ENCODE measurements around the gene MFN2.
A peak's percentile ranks its signal among the peaks of the same experiment; 100 is the strongest.

Gene MFN2

DNA sequence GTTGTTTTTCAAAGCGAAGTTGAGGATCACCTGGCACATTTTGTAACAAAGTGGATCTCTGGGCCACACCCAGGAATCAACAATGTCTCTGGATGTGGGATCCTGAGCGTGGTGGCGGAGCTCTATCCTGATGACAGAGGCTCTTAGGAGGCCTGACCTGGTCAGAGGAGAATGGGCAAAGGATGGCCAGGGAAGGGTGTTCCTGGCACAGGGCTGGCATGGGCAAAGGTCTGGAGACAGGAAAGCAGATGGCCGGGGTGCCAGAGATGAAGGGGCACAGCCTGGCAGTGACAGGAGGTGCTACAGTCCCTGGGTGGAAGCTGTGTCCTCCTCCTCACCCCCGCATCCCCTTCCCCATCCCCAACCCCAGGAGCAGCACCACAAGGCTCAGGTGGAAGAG lies 20.0 kb upstream of the MFN2 start:
- DNase-seq (ENCODE audit: low read depth, low spot score) = no peak

DNA sequence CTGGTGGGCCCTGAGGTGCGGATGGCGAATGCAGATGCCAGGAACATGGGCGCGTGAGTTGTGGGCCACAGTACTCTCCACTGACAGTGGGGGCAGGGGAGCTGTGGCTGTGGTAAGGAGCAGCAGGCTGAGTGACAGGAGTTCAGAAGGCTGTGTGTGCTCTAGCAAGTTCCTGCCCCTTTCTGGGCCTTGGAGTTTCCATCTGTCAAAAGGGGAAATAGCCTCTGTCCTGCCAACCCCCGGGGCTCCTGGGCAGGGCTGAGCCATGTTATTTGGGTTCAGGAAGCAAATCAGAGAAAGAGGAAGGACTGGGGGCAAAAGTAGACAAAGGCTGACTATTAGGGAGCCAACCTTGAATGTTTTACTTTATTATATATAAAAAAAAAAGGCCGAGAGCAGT lies 19.5 kb upstream of the MFN2 start:
- no peak for DNase-seq (ENCODE audit: low read depth, low spot score)

DNA sequence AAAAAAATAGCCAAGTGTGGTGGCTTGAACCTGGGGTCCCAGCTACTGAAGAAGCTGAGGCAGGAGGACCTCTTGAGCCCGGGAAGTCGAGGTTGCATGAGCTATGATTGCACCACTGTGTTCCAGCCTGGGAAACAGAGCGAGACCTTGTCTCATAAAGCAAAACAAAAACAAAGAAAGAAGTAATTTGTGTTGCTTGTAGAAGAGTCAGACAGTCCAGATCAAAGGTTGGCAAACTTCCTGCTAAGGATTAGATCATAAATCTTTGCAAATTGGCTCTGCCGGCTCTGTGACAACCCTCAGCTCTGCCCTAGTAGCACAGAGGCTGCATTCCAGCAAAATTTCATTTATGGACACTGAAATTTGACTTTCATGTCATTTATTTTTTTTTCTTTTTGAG lies 19.0 kb upstream of the MFN2 start:
- no peak for DNase-seq (ENCODE audit: low read depth, low spot score)

DNA sequence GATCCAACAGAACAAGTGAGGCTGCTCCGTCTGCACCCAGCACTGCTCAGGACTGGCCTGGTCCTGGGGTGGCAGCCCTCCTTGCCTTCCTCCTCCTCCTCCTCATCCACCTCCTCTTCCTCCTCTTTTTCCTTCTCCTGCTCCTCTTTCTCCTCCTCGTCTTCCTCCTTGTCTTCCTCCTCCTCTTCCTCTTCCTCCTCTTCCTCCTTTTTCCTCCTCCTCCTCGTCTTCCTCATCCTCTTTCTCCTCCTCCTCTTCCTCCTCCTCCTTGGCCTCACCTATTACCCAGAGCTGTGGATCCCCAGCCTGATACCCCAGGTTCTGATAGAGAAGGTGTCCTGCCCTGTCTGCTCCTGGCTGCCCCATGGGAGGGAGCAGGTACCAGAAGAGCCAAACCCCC lies 16.6 kb upstream of the MFN2 start:
- no peak for DNase-seq (ENCODE audit: low read depth, low spot score)

DNA sequence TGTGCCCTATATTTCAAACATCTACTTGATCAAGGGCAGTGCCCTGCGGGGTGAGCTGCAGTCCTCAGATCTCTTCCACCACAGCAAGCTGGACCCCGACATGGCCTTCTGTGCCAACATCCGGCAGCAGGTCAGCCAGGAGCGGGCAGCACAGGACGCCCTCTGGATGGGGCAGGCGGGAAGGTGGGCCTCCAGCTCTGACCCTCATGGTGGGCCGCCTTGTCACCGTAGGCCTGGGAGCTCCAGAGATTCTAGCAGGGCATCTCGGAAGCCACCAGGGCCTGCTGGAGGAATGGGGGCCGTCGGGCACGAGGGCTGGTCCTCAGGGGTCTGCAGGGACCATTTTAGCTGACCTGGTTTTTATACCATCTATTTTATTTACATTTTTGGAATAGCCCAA lies 15.6 kb upstream of the MFN2 start:
- no peak for DNase-seq (ENCODE audit: low read depth, low spot score)

DNA sequence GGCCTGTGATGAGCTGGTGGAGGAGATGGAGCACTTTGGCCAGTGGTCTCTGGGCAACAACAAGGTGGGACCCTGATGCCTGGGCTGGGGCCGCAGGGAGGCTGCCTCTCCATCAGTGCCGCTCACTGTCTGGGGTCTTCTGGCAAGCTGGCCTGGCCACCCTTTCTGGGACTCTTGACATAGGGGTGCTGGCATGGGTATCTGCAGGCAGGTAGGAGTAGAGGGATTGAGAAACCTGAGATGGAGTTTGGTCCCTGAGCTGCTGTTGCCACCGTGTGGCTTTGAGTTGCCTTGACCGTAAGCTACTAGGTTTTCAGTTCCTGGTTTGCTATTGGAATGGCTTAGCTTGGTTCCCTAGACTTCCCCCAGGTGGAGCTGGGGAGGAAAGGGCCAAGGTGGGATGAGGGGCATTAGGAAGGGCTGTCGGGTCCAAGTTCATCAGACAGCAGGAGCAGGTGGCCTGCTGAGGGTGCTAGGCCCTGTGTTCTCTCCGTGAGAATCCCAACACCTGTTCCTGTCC lies 13.2 kb upstream of the MFN2 start:
- DNase-seq (ENCODE audit: low read depth, low spot score) = peak; percentile 89

DNA sequence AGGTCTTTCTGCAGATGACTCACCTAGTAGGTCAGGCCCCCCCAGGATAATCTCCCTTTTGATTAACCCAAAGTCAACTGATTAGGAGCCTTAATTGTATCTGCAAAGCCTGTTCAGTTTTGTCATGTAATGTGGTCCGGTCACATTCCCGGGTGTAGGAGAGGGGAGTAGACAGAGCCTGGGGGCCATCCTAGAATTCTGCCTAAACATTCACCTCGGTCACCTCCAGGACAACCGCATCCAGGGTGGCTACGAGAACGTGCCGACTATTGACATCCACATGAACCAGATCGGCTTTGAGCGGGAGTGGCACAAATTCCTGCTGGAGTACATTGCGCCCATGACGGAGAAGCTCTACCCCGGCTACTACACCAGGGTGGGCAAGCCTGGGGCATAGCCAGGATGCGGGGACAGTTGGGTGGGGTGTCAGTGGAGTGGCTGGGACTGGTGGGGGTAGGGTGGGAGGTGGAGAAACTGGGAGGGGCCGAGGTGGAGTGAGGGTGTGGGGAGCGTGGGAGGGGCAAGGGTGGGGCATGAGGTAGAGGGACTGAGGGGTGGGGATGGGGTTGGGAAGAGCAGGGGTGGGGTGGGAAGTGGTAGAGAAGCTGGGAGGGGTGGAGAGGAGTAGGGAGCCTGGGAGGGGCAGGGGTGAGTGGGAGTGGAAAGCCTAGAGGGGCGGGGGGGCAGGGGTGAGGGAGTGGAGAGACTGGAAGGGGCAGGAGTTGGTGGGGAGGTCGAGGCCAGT lies 9.6 kb upstream of the MFN2 start:
- DNase-seq (ENCODE audit: low read depth, low spot score) = no peak

DNA sequence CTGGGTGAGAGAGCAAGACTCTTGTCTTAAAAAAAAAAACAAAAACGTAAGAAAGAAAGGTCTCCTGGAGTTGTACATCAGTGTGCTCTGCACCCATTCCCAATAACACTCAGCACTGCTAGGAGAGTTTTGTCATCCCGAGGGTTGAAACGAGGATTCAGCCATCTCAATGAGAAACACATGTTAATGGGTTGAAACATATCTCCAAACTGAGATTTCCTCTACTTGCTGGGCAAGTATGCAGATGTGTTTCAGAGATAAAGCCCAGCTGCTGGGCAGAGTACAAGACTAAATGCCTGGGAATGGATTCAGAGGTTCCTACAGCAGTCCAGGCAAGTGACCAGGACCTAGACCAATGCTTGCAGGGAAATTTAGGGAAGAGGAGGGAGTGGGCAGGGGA lies 2.6 kb upstream of the MFN2 start:
- DNase-seq (ENCODE audit: low read depth, low spot score) = no peak

DNA sequence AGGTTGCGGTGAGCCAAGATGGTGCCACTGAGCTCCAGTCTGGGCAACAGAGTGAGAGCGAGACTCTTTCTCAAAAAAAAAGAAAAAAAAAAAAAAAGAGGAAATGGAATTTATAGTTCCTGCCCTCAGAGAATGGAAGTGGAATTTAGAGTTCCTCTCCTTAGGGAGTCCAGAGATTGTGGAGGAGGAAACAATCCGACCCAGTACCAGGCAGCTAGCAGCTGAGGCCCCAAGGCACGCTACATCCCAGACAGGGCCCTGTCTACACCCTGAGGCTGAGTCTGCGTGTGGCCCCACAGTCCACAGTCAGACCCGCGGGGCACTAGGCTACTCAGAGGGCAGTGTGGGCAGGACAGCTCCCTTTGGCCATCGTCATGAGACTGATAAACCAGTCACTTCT lies 1.9 kb upstream of the MFN2 start:
- no peak for DNase-seq (ENCODE audit: low read depth, low spot score)

DNA sequence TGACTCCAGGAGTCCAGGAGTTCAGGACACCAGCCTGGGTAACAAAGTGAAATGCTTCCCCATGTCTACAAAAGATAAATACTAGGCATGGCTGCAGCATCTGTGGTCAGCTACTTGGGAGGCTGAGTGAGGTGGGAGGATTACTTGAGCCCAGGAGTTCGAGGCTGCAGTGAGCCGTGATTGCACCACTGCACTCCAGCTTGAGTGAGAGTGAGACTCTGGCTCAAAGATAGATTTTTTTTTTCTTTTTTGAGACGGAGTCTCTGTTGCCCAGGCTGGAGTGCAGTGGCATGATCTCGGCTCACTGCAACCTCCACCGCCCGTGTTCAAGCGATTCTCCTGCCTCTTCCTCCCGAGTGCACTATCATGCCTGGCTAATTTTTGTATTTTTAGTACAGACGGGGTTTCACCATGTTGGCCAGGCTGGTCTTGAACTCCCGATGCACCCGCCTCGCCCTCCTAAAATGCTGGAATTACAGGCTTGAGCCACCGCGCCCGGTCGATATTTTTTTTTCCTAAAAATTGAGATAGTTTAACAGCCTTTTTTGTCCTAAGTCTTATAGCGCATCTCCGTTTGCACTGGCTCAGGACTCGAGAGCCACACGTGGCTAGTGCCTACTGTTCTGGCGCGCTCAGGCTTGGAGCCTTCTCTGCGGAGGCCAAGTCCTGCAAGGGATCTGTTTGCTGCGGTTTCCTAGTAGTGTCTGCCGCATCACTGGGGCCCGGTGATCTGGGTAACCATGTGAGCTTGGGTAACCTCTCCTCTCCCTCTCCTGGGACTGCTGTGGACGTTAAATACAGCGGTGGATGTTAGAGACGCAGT lies 1.0 kb upstream of the MFN2 start:
- DNase-seq (ENCODE audit: low read depth, low spot score) = no peak

DNA sequence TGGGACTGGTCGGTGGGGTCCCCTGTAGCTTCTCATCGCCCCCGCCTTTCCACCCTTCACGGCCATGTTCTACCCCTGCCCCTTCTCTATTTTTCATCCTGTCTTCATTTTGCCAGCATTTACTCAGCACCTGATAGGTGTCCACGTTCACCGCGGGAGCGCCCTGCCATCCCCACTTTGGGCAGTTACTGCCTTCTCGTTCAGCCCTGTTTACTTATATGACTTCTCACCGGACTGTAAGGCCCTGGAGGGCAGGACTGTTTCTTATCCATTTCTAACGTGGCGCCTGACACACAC lies 380 bp downstream of the MFN2 start:
- DNase-seq (ENCODE audit: low read depth, low spot score) = no peak

DNA sequence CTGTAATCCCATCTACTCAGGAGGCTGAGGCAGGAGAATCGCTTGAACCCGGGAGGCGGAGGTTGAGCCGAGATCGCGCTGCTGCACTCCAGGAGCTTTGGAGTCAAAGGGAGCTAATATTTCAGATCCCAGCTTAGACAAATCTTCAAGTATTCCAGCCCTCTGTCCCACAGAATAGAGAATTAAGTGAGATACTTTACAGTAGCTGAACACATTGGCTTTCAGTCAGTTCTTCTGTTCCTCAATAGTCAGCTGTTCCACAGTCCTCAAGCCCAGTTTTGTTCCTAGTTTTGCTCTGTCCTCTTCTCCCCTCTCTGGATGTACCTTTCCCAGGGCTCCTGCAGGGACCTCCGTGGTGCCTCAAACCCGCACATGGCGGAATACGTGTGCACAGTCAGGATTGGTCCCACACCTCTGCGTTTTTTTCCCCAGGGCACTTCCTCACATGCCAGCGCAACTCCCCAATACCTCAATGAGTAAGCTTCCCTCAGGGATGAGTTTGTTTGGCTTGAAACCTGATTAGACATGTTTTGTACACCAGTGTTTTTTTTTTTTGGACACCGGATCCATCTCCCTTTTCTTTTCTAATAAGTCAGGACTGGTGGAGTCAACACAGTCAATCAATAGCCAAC lies 1.2 kb downstream of the MFN2 start:
- no peak for DNase-seq (ENCODE audit: low read depth, low spot score)

DNA sequence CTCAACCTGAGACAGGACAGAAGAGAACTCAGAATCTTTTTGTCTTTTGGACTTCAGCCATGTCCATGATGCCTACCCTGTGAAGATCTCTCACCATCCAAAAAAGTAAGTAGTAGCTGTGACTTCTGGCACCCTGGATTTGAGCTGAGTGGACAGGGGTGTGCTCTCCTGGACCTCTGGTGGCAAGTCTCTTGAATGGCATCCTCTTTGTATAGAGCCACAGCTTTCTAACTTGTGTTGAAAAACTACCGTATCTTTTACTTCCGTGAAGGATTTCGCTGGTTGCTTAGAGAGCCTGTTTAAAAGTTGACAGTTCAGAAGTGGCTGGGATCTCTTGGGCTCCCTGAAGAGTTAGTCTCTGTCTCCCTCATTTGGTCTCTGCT lies 1.8 kb downstream of the MFN2 start:
- no peak for DNase-seq (ENCODE audit: low read depth, low spot score)

DNA sequence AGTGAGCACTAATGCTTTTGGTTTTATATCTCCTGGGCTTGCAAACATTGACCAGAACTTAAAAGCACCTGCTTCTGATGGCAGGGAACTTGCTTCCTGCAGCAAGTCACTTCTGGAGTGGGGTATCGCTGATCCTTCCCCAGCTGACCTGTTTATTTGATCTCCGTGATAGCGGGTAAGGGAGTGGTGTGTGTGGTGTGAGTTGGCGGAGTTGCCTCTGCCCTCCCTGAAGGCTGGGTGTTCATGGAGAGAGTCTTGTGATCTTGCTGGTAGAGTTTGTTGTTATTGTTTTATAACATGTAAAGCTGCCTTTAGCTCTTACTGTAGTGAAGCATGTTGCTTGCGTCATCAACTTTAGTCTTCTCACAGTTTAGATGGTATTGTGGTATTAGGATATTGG lies 3.9 kb downstream of the MFN2 start:
- DNase-seq (ENCODE audit: low read depth, low spot score) = no peak

DNA sequence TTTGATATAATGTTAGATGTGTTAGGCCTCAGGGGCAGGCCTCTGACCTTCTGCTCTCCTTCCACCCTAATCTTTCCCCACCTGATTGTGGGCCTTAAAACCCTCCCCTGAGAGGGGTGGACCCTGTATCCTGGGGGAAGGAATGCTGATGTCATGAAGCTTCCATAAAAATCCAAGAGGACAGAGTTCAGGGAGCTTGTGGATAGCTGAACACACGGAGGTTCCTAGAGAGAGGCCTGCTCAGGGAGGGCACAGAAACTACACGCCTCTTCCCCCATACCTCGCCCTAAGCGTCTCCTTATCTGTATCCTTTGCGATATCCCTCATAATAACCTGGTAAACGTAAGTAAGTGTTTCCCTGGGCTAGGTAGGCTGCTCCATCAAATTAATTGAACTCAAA lies 4.3 kb downstream of the MFN2 start:
- DNase-seq (ENCODE audit: low read depth, low spot score) = no peak

DNA sequence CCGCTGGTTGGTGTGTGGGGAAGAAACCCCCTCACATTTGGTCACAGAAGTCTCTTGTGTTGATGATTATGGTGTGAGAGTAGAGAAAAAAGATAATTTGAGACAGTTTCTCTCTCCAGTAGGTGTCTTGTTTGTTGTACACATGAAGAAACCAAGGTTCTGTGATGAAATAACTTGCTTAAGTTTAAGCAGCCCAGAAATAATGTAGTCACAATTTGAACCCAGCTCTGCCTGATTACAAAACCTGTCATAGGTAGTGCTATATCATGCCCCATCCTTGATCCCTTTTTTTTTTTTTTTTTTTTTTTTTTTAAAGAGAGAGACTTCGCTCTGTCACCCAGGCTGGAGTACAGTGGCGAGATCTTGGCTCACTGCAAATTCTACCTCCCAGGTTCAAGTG lies 4.9 kb downstream of the MFN2 start:
- DNase-seq (ENCODE audit: low read depth, low spot score) = no peak

DNA sequence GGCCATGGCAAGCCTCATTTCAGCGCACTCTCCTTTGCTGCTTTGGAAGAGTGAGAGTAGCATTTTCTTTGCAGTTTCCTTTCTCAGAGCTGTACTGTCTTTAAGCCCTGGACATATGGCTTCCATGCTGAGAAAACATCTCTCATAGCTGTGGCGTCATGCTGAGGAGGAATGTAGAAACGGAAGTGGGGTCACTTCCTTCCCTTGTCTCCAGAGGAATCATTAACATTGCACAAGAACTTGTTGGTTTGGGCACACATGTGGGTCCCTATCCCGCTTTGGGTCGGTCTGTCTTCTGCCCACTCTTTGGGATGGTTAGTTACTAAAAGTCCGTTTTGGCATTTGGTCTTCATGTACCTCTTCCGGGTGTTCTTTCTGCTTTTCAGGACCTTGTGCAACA lies 5.6 kb downstream of the MFN2 start:
- no peak for DNase-seq (ENCODE audit: low read depth, low spot score)

DNA sequence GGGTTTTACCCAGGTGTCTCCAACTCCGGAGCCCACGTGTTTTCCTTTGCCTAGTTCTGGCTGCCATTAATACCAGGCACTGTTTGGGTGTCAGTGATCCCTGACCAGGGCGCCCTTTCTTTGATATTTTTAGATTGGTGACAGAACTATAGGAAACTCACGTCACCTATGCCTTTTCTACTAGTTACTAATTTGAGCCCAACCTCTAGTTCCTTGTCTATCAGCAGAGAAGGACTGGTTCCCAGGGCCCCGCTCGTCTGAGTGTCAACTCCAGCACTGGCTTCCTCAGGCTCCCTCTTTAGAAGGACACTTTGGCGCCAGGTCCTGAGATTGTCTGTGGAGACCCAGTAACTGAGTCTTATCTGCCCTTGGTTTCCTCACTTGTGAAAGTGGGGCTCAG lies 9.4 kb downstream of the MFN2 start:
- DNase-seq (ENCODE audit: low read depth, low spot score) = no peak

DNA sequence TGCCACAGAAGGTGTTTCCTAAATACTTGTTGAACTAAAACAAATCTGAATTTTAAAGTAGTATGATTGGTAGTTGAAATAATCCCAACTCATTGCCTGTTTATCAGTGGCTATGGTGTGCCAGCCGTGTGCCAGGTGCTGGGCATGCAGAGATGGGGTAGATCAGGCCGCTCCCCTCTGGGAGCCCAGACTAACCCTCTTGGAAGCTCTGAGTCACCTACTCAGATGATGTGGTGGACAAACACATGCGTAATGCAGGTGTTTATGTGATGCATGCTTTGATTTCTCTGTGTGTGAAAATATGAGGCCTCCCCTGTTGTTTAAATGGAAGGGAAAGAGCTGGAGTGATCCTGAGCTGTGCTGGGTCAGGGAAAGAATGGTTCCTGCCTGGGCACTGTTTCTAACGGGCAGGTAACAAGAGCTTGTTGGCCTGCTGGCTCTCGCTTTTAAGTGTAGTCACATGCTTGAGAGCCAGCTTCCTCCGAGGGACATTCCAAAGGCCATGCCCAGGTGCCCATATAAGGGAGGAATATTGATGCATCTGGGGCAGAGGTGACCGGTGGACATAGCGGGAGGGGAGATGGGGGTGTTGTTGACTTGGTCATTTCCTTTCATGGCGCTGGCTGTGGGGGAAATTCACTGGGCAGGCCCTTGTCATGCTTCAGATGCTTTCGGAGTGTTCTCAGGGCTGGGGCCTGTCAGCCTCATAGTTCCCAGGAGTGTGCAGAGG lies 10.2 kb downstream of the MFN2 start:
- DNase-seq (ENCODE audit: low read depth, low spot score) = no peak

DNA sequence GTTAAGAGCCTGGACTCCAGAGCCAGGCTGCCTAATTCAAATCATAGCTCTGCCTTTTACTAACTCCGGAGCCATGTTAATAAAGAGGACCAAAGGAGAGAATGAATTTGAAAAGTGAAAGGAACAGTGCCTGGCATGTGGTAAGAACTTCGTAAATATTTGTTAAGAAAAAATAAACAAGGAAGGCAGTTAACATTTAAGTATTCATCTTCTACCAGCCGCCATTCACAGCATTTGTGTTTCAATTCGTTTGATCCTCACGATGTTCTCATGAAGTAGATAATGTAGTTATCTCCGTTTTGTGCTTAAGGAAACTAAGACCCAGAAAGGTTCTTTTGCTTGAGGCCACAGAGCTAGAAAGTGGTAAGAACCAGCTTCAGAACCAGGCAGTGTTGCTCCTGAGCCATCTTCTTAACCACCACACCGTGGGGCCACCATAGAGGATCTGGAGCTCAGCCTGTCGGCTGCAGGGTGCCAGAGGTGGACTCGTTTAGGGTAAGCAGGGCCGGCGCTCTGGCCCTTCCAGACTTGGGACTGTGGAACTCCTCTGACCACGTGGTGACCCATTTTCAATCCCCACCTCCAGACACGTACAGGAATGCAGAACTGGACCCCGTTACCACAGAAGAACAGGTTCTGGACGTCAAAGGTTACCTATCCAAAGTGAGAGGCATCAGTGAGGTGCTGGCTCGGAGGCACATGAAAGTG lies 11.9 kb downstream of the MFN2 start:
- DNase-seq (ENCODE audit: low read depth, low spot score) = no peak

DNA sequence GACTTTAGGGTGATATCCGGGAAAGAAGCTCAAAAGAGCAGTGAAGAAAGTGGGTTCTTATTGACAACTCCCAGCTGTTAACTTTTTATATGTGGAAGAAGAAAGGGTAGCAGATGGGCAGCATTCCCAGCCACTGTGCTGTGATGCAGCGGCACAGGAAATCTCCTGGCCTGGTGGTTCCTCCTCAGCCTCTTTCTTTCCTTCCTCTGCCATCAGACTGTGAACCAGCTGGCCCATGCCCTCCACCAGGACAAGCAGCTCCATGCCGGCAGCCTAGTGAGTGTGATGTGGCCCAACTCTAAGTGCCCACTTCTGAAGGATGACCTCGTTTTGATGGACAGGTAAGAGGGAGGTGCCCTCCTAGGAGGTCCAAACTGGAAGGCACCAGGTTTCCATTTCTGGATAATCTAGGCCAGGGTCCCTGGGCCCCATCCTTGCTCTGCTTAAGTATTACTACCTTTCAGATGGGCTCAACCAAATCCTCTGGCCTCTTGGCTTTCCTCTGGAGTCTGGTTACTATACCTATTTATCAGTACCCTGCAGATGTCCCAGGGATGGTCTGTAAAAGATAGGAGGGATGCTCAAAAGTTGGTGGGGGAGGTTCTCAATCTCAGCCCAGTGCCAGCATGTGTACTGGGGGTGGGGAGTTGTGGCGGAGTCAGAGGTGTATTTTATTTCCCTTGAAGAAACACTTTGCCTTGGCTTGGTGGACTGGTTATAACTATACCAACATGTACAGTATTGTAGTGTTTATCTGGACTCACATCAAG lies 17.0 kb downstream of the MFN2 start:
- no peak for DNase-seq (ENCODE audit: low read depth, low spot score)
